Measurements from ENCODE around the gene MRPL34.
A peak's percentile ranks its signal among the peaks of the same experiment; 100 is the strongest.

The MRPL34 gene

DNA sequence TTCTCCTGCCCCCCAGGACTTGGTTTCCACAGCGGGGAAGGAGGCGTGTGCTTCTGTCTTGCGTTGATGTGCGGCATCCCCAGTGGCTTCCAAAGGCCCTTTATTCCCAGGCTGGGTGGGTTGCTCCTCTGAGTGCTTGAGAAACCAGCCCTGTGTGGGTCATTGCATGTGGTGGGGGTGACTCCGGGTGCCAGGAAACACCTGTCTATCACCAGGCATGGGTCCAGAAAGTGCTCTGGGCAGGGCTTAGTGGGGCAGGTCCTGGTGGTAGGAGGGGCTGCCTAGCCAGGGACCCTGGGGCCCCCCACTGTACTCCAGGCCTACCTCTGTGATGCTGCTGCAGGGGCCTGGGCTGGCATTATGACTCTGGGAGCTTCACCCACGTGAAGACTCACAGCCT is 13.3 kb downstream of the MRPL34 start:
- Mint-ChIP-seq H3K36me3 (peaks cover 2% of the 10 kb centered on the region), H3K27ac (no peak overlapping the region), H3K27me3 (no peaks in the 10 kb centered on the region), H3K9me3 (no peaks in the 10 kb centered on the region), H3K4me1 (no peaks in the 10 kb centered on the region), H3K4me3 (no peak overlapping the region)

DNA sequence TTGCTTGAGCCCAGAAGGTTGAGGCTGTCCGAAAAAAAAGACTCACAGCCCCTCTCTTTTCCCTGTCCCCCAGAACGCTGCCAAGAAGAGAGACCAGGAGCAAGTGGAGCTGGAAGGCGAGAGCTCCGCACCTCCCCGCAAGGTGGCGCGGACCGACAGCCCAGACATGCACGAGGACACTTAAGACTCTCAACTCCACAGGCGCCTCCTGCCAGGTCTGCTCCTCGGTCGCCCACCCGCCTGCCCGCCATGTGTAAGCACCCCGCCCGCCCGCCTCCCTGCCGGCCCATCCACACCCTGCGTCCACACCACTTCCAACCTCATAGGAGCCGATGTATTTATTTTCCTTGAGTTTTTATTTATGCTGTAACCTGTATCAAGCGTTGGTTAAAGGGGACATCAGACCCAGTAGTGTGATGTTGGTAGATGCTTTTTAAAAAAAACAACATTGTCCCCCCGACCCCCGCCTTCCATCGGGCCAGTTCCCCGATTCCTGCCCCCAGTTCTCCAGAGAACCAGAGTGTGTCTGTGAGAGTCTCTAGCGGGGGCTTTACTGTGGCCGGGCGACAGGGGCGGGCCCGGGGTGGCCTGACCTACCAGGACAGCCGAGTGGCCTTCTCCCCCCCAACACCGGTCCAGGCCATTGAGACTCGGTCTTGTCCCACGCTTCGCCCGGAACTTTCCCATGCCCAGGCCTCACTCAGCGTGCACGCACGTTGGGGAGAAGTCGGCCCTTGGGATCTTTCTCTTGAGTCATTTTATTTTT is 14.0 kb downstream of the MRPL34 start:
- no peaks in the 10 kb centered on the region for H3K4me1 Mint-ChIP-seq
- no peak overlapping the region for H3K4me3 Mint-ChIP-seq
- peaks cover 2% of the 10 kb centered on the region for H3K36me3 Mint-ChIP-seq
- no peaks in the 10 kb centered on the region for H3K9me3 Mint-ChIP-seq
- H3K27ac Mint-ChIP-seq, result no peak overlapping the region
- no peaks in the 10 kb centered on the region for H3K27me3 Mint-ChIP-seq

DNA sequence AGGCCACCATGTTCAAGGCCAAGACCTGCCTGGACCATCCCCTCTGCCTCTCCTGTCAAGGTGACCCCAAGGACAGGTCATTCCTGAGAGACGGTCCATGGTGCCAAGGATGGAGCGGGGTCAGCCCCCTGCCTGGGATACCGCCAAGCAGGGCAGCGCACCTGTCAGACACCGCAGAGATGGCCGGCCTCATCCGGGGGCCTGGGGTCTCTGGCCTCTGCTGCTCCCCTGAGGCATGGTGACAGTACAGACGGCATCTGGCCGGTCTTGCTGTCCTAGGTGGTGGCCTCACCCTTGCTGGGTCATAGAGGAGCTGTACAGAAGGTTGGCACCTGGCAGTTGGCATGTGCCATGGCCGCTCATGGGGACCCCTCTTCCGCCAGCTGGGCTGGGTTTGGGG is 14.8 kb downstream of the MRPL34 start:
- H3K4me3 Mint-ChIP-seq, result no peak overlapping the region
- no peak overlapping the region for H3K27ac Mint-ChIP-seq
- H3K9me3 Mint-ChIP-seq, result no peaks in the 10 kb centered on the region
- no peaks in the 10 kb centered on the region for H3K27me3 Mint-ChIP-seq
- H3K4me1 Mint-ChIP-seq, result no peaks in the 10 kb centered on the region
- peaks cover 2% of the 10 kb centered on the region for H3K36me3 Mint-ChIP-seq

DNA sequence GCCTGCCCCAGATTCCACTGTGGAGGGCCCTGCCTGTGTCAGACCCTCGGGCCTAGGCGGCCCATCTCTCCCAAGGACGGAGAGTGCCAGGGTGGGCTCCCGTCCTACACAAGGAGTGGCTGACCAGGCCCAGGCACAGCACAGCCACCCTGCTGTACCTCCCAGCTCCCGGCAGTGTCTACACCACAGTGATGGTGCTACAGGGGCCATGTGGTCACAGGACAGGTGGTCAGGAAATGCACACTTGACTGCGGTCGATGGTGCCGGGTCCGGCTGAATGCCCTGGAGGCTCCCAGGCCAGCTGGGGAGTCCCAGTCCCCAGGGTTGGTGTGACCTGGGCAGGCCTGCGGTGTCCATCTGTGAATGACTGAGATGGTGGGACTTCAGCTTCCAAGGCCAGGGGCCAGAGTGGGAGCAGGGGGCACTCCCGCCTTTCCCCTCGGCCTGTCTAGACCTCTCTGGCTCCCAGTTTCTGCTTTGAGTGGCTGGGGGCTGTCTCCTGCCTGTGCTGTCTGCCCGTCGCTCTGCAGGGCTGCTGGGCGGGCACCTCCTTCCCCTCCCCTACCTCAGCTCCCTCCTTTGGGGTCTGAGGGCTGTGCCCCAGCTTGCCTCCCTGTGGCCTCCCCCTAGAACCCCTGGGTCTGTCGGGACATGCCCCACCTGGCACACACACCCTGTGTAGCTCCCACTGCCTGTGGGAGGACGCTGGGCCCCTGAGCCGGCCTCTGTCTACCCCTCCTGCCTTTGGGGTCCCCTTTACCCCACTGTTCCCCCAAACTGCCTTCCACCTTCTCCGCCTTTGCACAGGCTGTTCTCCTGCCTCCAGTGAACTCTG is 16.2 kb downstream of the MRPL34 start:
- no peaks in the 10 kb centered on the region for H3K9me3 Mint-ChIP-seq
- H3K27me3 Mint-ChIP-seq, result no peaks in the 10 kb centered on the region
- H3K27ac Mint-ChIP-seq, result no peak overlapping the region
- no peak overlapping the region for H3K4me3 Mint-ChIP-seq
- H3K4me1 Mint-ChIP-seq, result no peaks in the 10 kb centered on the region
- H3K36me3 Mint-ChIP-seq, result no peaks in the 10 kb centered on the region

DNA sequence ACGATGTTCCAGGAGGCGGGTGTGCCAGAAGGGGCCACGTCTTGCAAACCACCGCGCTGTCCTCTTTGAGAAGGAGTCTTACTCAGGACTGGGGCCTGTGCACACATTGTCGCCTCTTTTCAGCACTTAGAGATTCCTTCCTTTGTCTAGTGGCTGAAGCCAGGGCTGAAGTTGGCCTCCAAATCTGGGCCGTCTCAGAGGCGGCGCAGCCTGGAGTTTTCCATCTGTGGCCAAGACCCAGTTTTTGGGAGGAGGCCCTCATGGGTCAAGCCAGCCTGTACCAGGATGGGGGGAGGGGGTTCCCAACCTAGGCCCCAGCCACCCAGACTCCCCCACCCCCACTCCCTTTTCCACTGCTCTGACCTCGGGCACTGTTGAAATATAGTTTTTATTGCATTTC is 17.2 kb downstream of the MRPL34 start:
- Mint-ChIP-seq H3K9me3 (no peaks in the 10 kb centered on the region), H3K4me1 (no peaks in the 10 kb centered on the region), H3K27ac (no peak overlapping the region), H3K36me3 (no peaks in the 10 kb centered on the region), H3K4me3 (no peak overlapping the region), H3K27me3 (no peaks in the 10 kb centered on the region)

DNA sequence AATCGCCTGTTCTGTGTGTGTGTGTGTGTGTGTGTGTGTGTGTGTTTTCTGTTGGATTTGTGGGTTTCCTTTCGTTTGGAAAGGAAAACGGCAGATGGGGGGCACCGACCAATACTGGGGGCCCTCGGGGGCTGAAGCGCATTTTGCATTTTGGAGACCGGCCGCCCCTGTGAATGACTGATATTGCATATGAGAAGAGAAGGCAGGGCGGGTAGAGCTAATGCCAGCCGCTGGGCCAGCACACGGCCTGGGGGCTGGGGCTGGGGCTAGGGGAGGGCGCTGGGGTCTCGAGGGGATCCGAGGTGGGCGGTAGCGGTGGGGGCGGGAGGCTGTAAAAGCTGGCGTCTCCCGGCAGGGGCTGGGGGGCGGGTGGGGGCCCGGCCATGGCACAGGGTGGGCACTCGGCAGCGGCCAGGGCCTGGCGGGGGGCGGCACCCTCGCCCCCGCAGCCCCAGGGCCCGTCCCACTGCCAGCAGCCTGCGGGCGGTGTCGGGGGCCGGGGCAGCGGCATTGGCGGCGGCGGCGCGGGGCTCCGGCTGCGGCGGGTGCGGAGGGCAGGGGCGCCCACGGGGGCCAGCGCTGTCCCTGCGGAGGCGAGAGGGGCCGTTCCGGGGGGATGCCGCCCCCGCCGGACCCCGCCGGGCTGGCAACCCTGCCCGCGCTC is 17.8 kb downstream of the MRPL34 start:
- Mint-ChIP-seq H3K36me3 (no peaks in the 10 kb centered on the region), H3K27me3 (no peaks in the 10 kb centered on the region), H3K4me1 (no peaks in the 10 kb centered on the region), H3K9me3 (no peaks in the 10 kb centered on the region), H3K27ac (no peak overlapping the region), H3K4me3 (no peak overlapping the region)

DNA sequence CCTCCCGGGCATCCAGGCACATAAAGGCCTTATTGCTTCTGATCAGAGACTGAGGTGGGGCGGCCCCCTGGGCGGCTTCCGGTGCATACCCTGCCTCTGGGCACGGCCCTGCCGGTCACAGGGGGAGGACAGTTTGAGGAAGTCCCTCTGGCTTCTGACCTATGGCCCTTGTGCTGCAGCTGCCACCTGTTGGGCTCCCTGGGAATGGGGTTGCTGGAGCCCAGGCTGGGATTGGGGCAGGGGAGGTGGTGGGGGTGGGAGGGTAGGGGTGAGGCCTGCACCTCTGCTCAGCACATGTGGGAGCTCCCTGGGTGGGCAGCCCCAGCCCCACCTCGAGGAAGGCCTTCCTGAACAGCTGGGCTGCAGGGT is 18.3 kb downstream of the MRPL34 start:
- Mint-ChIP-seq H3K4me1 (no peaks in the 10 kb centered on the region), H3K9me3 (no peaks in the 10 kb centered on the region), H3K27ac (no peak overlapping the region), H3K36me3 (no peaks in the 10 kb centered on the region), H3K27me3 (no peaks in the 10 kb centered on the region), H3K4me3 (no peak overlapping the region)

DNA sequence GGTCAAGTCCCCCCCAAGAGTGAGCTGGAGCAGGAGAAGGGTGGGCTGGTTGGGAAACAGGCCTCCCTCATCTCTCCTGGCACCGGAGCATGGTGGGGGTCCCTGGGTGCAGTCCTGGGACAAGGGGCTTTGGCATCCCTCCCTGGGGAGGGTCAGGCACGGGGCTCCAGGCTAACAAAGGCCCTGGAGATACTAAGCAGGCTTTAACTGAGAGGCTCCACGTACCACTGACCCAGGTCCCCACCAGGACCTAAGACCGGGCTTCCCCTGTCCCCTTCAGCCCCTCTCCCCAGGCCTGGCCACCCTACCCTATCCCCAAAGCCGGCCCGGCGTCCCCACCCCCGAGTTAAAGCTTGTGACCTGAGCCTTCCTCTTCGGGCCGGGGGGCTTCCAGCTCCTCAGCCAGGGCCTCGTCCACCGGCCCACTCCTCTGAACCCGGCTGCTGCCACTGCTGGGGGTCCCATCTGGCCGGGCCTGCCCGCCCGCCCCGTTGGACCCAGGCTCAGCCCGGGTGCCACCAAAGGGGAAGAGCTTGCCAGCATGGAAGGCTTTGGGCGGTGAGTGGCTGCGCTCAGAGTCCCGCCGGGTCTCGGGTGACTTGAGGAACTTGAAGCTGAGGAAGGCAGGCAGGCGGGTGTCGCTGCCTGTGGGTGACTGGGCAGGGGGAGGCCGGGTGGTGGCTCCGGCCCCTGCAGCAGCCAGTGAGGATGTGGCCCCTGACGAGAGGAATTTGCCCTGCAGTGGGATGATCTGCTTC is 18.9 kb downstream of the MRPL34 start:
- no peaks in the 10 kb centered on the region for H3K9me3 Mint-ChIP-seq
- no peaks in the 10 kb centered on the region for H3K4me1 Mint-ChIP-seq
- H3K4me3 Mint-ChIP-seq, result no peak overlapping the region
- H3K36me3 Mint-ChIP-seq, result no peaks in the 10 kb centered on the region
- no peaks in the 10 kb centered on the region for H3K27me3 Mint-ChIP-seq
- H3K27ac Mint-ChIP-seq, result no peak overlapping the region

DNA sequence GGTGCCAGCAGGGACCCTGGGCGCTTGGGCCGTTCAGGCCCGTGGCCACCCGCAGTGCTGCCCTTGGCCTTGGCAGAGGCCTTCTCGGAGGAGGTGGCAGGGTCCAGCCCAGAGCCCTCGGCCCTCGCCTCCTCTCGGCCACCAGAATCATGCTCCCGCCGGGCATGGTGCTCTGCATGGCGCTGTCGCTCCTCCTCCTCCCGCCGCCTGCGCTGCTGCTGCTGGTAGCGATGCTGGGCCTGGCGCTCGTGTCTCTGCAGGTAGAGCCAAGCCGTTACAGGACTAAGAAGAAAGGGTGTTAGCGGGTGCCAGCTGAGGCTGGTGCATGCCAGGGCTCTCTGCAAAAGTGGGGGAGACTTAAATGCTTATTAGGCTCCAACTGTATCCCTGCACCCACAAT is 19.5 kb downstream of the MRPL34 start:
- H3K4me1 Mint-ChIP-seq, result no peaks in the 10 kb centered on the region
- no peaks in the 10 kb centered on the region for H3K27me3 Mint-ChIP-seq
- H3K36me3 Mint-ChIP-seq, result no peaks in the 10 kb centered on the region
- H3K4me3 Mint-ChIP-seq, result no peak overlapping the region
- H3K9me3 Mint-ChIP-seq, result no peaks in the 10 kb centered on the region
- H3K27ac Mint-ChIP-seq, result no peak overlapping the region

DNA sequence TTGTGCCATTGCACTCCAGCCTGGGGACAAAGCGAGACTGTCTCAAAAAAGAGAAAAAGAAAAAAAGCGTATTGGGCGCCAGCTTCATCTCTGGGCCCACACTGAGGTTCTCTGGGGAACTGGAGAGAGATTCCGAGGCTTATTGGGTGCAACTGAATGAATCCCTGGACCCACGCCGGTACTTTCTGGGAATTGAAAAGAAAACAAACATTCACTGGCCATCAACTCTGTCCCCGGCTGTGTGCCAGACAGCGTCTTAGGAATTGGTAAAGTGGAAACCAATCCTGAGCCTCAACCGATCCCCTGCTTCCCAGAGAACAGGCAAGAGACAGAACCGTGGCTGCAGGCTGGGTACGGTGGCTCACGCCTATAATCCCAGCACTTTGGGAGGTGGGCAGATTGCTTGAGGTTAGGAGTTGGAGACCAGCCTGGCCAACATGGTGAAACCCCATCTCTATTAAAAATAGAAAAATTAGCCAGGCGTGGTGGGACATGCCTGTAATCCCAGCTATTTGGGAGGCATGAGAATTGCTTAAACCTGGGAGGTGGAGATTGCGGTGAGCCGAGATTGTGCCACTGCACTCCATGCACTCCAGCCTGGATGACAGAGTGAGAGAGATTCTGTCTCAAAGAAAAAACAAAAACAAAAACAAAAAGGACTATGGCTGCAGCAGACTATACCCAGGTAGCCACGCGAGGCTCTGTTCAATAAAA is 20.4 kb downstream of the MRPL34 start:
- no peak overlapping the region for H3K4me3 Mint-ChIP-seq
- peaks cover 5% of the 10 kb centered on the region for H3K4me1 Mint-ChIP-seq
- H3K9me3 Mint-ChIP-seq, result no peaks in the 10 kb centered on the region
- no peaks in the 10 kb centered on the region for H3K36me3 Mint-ChIP-seq
- no peaks in the 10 kb centered on the region for H3K27me3 Mint-ChIP-seq
- H3K27ac Mint-ChIP-seq, result no peak overlapping the region

DNA sequence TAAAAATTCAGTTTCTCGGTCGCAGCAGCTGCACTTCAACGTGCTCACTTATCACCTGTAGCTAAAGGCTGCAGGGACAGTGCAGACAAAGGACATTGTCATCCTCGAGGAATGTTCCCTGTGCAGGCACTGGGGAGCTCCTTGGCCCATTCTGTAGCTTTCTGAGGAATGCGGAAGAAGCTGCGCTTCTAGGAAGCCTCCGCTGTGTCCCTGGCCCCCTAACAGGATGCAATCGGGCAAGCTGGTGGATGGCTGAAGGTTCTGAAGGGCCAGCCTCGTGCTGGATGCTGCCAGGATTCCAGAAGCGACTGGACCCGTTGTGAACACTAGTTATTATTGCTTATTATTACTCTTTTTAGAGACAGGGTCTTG is 20.9 kb downstream of the MRPL34 start:
- Mint-ChIP-seq H3K27ac (no peak overlapping the region), H3K4me1 (peaks cover 5% of the 10 kb centered on the region), H3K4me3 (peak overlapping the region; percentile 26), H3K9me3 (no peaks in the 10 kb centered on the region), H3K36me3 (no peaks in the 10 kb centered on the region), H3K27me3 (no peaks in the 10 kb centered on the region)

DNA sequence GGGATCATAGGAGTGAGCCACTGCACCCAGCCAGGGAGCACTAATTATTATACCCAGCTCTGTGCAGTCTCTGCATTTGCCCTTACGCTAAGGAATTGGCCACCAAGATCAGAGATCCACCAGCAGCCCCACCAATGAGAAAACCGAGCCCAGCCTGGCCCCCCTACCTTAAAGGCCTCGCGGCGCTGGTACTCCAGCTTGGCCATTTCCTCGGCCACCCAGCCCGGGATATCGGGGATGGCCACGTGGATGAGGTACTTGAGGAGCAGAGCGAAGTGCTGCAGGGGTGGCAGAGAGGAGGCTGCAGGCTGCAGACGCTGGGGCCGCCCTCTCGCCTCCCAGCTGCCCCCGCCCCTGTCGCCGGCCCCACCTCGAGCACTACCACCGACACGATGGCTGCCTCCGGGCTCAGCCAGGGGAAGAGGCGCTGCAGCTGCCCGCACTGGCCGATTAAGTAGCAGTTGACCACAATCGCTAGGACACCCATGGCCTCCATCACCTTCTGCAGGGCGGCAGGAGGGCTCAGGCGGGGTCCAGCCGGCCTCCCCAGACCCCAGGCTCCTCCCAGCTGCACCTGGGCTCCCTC is 21.5 kb downstream of the MRPL34 start:
- Mint-ChIP-seq H3K4me3 (peak overlapping the region; percentile 26), H3K36me3 (no peaks in the 10 kb centered on the region), H3K27ac (no peak overlapping the region), H3K4me1 (peaks cover 5% of the 10 kb centered on the region), H3K9me3 (no peaks in the 10 kb centered on the region), H3K27me3 (no peaks in the 10 kb centered on the region)

DNA sequence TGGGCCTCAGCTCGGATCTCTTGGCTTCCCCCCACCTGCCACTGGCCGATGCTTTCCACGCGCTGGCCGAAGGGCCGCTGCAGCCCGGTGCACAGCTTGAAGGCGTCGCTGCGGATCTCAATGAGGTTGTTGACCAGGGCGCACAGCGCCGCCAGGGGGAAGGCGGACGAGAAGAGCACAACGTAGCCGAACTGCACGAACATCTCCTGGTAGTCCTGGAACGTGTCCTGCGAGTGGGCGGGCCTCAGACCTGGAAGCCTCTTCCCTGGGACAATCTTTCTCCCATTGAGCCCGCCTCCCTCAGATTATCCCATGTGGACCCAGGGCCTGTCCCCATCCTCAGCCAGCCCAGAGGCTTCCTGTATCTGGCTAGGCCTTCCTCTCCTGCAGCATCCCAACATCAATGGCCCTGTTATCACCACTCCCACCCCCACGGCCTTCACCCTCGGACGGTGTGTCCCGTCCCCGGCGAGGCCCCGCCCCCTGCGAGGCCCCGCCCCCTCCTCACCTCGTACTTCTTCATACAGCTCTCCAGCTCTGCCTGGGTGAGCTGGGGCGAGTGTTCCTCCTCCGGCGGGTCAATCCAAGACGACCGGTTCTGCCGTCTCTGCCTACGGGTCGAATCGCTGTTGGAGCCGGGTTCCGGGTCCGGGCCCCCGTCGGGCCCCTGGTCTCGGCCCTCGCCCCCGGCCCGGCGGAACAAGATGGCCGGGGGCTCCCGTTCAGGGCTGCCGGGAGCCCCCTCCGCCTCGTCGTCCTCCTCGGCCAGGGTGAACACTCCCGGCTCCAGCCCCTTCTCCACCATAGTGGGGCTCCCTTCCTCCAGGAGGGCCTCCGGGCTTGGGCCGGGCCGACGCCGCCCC is 22.2 kb downstream of the MRPL34 start:
- Mint-ChIP-seq H3K4me1 (peaks cover 9% of the 10 kb centered on the region), H3K36me3 (no peaks in the 10 kb centered on the region), H3K27me3 (no peaks in the 10 kb centered on the region), H3K9me3 (no peaks in the 10 kb centered on the region), H3K27ac (peak overlapping the region; percentile 80), H3K4me3 (peak overlapping the region; percentile 72)

Data from activated naive CD4-positive, alpha-beta T cell treated with anti-CD3 and anti-CD28 coated beads, Interleukin-2, amount 50 U/mL, for 24 hours (primary cell).